Suprapubic skin (tissue), 4 donors: ENCODE measurements around the gene ASCC1. TPM values are rescaled to one million over a fixed set of nuclear protein-coding genes. Genes with fewer than 3 reads are reported as not detected.

Experiments used
- DNase-seq, 2 donors: peaks; one replicate each; pipeline ENCODE4 v3.0.0-alpha.2; 2019; ENCODE audit warnings: low spot score in 2 of 2
- H3K27ac ChIP-seq: fragments of 200-600 bp; sonication (generic); one replicate; pipeline ENCODE4 v1.5.1; 2019
- H3K27me3 ChIP-seq: fragments of 200-600 bp; sonication (generic); one replicate; pipeline ENCODE4 v1.5.1; 2019
- H3K36me3 ChIP-seq: fragments of 200-600 bp; sonication (generic); one replicate; pipeline ENCODE4 v1.5.1; 2019
- H3K4me1 ChIP-seq: fragments of 200-600 bp; sonication (generic); one replicate; pipeline ENCODE4 v1.5.1; 2019
- H3K4me3 ChIP-seq: fragments of 200-600 bp; sonication (generic); one replicate; pipeline ENCODE4 v1.5.1; 2019; ENCODE audit warnings: mild to moderate bottlenecking
- H3K9me3 ChIP-seq: fragments of 200-600 bp; sonication (generic); one replicate; pipeline ENCODE4 v1.5.1; 2019
- CTCF ChIP-seq, 2 donors: fragments of 200-600 bp in 1 of 2; fragments of 450-650 bp in 1 of 2; sonication (generic) in 1 of 2; IDR thresholded peaks; one replicate each; pipeline ENCODE4 v1.5.1; 2016 to 2019; ENCODE audit warnings: antibody characterized with exemption in 2 of 2, mild to moderate bottlenecking in 1 of 2, moderate library complexity in 1 of 2
- EP300 ChIP-seq: sonication (generic); formaldehyde crosslinking; IDR thresholded peaks from one replicate; pipeline ENCODE4 v1.6.1; 2017; ENCODE audit warnings: antibody characterized with exemption
- POLR2A ChIP-seq, 2 donors: fragments of 450-650 bp; IDR thresholded peaks; one replicate each; pipeline ENCODE4 v1.6.1; 2017; ENCODE audit warnings: antibody characterized with exemption in 2 of 2, mild to moderate bottlenecking in 2 of 2, moderate library complexity in 2 of 2
- POLR2AphosphoS5 ChIP-seq, 3 donors: sonication (generic); formaldehyde crosslinking; IDR thresholded peaks; one replicate each; pipeline ENCODE4 v1.6.1; 2017; ENCODE audit warnings: antibody characterized with exemption in 3 of 3
- WGBS: methylation state at CpG from one replicate; pipeline ENCODE4 v1.1.5; 2018; 5-methylcytosine and 5-hydroxymethylcytosine counted together
- total RNA-seq, 4 donors: library from RNA; depleted of rRNA; stranded (reverse); fragments of >200 nt; gene quantifications; one replicate each; pipeline ENCODE4 v1.1.0, GENCODE V29; 2016

ASCC1 gene
- total RNA-seq, 4 donors from 2014 or later: 20.2 to 31.7 (median 21.2) TPM

GRCh38 chr10:72104472-72105097 lies 111.5 kb downstream of the ASCC1 start:
- WGBS: 28% methylated on average over 8 of the region's 8 CpGs
- H3K9me3 ChIP-seq: no peaks in the 10 kb centered on the region
- H3K36me3 ChIP-seq: peaks cover 16% of the 10 kb centered on the region
- peak overlapping the region; percentile 25 for H3K27ac ChIP-seq
- no peak for DNase-seq
- H3K4me1 ChIP-seq: peaks cover 4% of the 10 kb centered on the region
- TF ChIP-seq CTCF (IDR thresholded peaks at IDR 0.05) (no peak), EP300 (no peak), POLR2A (IDR thresholded peaks at IDR 0.05) (no peak), POLR2AphosphoS5 (IDR thresholded peaks at IDR 0.05) (no peak)
- no peak overlapping the region for H3K4me3 ChIP-seq
- H3K27me3 ChIP-seq: no peaks in the 10 kb centered on the region

GRCh38 chr10:72099600-72099921 lies 116.5 kb downstream of the ASCC1 start:
- 95% methylated on average over 10 of the region's 10 CpGs for WGBS
- TF ChIP-seq CTCF (IDR thresholded peaks at IDR 0.05): no peak
- TF ChIP-seq POLR2AphosphoS5 (IDR thresholded peaks at IDR 0.05): no peak
- TF ChIP-seq EP300: no peak
- Histone ChIP-seq H3K36me3 (peaks cover 41% of the 10 kb centered on the region), H3K4me1 (no peaks in the 10 kb centered on the region), H3K9me3 (no peaks in the 10 kb centered on the region), H3K27ac (no peak overlapping the region), H3K27me3 (no peaks in the 10 kb centered on the region), H3K4me3 (no peak overlapping the region)
- no peak for DNase-seq

- Histone ChIP-seq H3K4me1 (no peaks in the 10 kb centered on the region), H3K4me3 (no peak overlapping the region), H3K36me3 (peaks cover 41% of the 10 kb centered on the region), H3K27me3 (no peaks in the 10 kb centered on the region), H3K27ac (no peak overlapping the region), H3K9me3 (no peaks in the 10 kb centered on the region)
- TF ChIP-seq EP300 (no peak), CTCF (IDR thresholded peaks at IDR 0.05) (no peak), POLR2AphosphoS5 (IDR thresholded peaks at IDR 0.05) (no peak), POLR2A (IDR thresholded peaks at IDR 0.05) (no peak)
- DNase-seq: no peak
- WGBS: 87% methylated on average over 6 of the region's 6 CpGs
These were observed 117.1 kb downstream of the ASCC1 start for GRCh38 chr10:72098836-72099599.

GRCh38 chr10:72098301-72098835 lies 117.7 kb downstream of the ASCC1 start:
- H3K4me3 ChIP-seq: no peak overlapping the region
- H3K36me3 ChIP-seq: peaks cover 41% of the 10 kb centered on the region
- no peaks in the 10 kb centered on the region for H3K4me1 ChIP-seq
- no peaks in the 10 kb centered on the region for H3K27me3 ChIP-seq
- H3K9me3 ChIP-seq: no peaks in the 10 kb centered on the region
- TF ChIP-seq POLR2A (IDR thresholded peaks at IDR 0.05) (no peak), POLR2AphosphoS5 (IDR thresholded peaks at IDR 0.05) (no peak), EP300 (no peak), CTCF (IDR thresholded peaks at IDR 0.05) (no peak)
- WGBS: 93% methylated on average over 3 of the region's 3 CpGs
- H3K27ac ChIP-seq: no peak overlapping the region
- DNase-seq: no peak
